WI38 (cell line): Measurements from ENCODE around the gene PLAC1.

Experiments used
- H3K4me3 ChIP-seq: 2 replicates; pipeline ENCODE4 v1.5.1; 2011; ENCODE audit warnings: low read depth, mild to moderate bottlenecking, control low read depth, low read length
- CTCF ChIP-seq: IDR thresholded peaks from 2 replicates; pipeline ENCODE4 v1.5.1; 2012; ENCODE audit warnings: low read depth, mild to moderate bottlenecking, control low read depth, low read length

Gene PLAC1

DNA sequence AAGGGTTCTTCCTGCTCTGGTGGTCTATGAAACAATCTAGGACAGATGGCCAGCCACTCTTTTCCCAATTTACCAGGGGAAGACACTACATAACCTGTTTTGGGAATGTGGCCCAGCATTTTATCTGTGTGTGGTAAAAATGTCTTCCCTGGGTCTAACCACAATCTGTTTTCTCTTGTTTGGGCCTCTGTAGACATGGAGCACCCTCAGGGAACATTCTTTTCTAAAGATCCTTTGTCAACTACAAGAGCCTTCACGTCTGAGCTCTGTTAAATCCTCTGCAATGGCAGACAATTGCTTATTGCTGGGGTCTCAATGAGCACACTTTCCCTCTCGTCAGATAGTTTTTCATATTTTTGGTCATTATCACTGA lies 35.5 kb downstream of the PLAC1 start:
- no peak overlapping the region for H3K4me3 ChIP-seq
- no peak for TF ChIP-seq CTCF

GRCh38 chrX:134622056-134622812 lies 36.0 kb downstream of the PLAC1 start:
- H3K4me3 ChIP-seq = no peak overlapping the region
- TF ChIP-seq CTCF = no peak

DNA sequence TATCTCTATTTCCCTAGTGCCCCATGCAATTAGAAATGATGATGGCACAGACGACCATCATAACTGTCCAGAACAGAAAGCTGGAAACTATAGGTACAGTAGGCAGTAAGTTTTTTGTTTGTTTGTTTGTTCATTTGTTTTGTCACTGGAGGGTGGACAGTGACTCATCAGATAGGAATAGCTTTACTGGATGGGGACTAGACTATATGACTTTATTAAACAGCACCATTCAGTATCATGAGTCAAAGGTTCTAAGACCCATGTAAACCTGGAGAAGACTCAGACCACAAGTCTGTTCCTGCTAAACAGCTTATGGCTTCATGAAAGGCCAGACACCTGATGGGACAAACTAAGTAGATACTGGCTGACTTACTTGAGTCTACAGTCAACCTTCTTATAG lies 38.4 kb downstream of the PLAC1 start:
- TF ChIP-seq CTCF = no peak
- H3K4me3 ChIP-seq = no peak overlapping the region

- no peak overlapping the region for H3K4me3 ChIP-seq
- no peak for TF ChIP-seq CTCF
These were observed 44.9 kb downstream of the PLAC1 start for GRCh38 chrX:134613396-134613795.

DNA sequence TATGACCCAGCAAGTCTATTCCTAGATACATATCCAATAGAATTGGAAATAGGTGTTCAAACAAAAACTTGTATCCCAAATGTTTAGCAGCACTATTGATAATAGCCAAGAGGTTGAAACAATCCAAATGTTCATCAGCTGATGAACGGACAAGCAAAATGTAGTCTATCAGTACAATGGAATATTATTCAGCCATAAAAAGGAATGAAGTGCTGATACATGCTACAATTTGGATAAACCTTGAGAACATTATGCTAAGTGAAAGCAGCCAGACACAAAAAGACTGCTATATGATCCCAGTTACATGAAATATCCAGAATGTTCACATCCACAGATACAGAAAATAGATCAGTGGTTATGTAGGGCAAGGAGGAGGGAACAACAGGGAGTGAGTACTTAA lies 50.1 kb downstream of the PLAC1 start:
- no peak for TF ChIP-seq CTCF
- H3K4me3 ChIP-seq = no peak overlapping the region

DNA sequence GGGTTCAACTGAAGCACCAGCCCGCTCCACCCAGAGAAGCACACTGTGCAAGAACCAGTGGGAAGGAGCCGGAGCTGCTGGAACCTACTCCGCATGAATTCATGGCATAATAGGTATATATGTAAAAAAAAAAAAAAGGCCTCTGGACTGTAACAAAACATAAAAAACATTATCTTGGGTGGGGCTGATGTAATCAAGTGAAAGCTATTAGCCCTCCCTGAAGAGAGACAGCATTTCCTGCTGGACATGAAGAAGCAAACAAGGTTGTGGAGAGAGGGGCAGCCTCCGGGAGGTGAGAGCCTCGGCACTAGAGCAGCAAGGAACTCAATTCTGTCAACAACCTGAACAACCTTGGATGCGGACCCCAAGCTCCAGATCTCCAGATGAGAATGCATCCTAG lies 50.7 kb downstream of the PLAC1 start:
- TF ChIP-seq CTCF = no peak
- H3K4me3 ChIP-seq = no peak overlapping the region

- no peak overlapping the region for H3K4me3 ChIP-seq
- no peak for TF ChIP-seq CTCF
These were observed 53.5 kb downstream of the PLAC1 start for GRCh38 chrX:134604701-134605311.
